ENCODE data around the gene ZBTB20. TPM values are rescaled to one million over a fixed set of nuclear protein-coding genes. Genes with fewer than 3 reads are reported as not detected.

Gene ZBTB20
- total RNA-seq, 1 donor from 2014 or later: 3.9 TPM

- Histone ChIP-seq H3K27me3 (ENCODE audit: control insufficient read depth, insufficient read depth, low read length) (no peaks in the 10 kb centered on the region), H3K36me3 (ENCODE audit: control insufficient read depth, insufficient read depth, low read length) (no peaks in the 10 kb centered on the region), H3K4me3 (ENCODE audit: low read depth, low read length) (no peak overlapping the region)
- FAIRE-seq (no peak), DNase-seq (ENCODE audit: low read depth) (no peak)
- TF ChIP-seq, protein P1, sequence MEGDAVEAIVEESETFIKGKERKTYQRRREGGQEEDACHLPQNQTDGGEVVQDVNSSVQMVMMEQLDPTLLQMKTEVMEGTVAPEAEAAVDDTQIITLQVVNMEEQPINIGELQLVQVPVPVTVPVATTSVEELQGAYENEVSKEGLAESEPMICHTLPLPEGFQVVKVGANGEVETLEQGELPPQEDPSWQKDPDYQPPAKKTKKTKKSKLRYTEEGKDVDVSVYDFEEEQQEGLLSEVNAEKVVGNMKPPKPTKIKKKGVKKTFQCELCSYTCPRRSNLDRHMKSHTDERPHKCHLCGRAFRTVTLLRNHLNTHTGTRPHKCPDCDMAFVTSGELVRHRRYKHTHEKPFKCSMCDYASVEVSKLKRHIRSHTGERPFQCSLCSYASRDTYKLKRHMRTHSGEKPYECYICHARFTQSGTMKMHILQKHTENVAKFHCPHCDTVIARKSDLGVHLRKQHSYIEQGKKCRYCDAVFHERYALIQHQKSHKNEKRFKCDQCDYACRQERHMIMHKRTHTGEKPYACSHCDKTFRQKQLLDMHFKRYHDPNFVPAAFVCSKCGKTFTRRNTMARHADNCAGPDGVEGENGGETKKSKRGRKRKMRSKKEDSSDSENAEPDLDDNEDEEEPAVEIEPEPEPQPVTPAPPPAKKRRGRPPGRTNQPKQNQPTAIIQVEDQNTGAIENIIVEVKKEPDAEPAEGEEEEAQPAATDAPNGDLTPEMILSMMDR (IDR thresholded peaks at IDR 0.05; ENCODE audit: insufficient read depth, low read length, severe bottlenecking): no peak
Measured at GRCh38 chr3:114958930-114959329, 188.2 kb downstream of the ZBTB20 start.

DNA sequence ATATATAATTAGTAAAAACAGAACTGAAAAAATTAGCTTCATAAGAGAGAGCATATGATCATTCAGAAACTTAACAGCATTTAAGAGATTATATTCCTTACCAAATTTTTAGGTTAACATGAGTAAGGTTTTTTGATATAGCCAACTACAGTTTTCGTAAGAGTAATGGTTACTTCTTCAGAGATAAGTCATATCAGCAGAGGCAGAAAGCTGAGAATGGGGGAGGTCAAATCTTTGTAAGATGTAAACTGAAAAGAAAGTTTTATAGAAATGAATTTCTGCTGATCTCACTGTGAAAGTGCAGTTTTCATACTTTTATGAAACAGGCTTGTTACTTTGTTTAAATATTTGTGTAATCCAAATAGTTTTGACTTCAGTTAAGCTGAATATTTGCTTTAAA lies 193.3 kb downstream of the ZBTB20 start:
- no peak for FAIRE-seq
- no peaks in the 10 kb centered on the region for H3K36me3 ChIP-seq (ENCODE audit: control insufficient read depth, insufficient read depth, low read length)
- TF ChIP-seq, protein P1 (IDR thresholded peaks at IDR 0.05; ENCODE audit: insufficient read depth, low read length, severe bottlenecking): no peak
- H3K4me3 ChIP-seq (ENCODE audit: low read depth, low read length): no peak overlapping the region
- DNase-seq (ENCODE audit: low read depth): no peak
- H3K27me3 ChIP-seq (ENCODE audit: control insufficient read depth, insufficient read depth, low read length): no peaks in the 10 kb centered on the region

DNA sequence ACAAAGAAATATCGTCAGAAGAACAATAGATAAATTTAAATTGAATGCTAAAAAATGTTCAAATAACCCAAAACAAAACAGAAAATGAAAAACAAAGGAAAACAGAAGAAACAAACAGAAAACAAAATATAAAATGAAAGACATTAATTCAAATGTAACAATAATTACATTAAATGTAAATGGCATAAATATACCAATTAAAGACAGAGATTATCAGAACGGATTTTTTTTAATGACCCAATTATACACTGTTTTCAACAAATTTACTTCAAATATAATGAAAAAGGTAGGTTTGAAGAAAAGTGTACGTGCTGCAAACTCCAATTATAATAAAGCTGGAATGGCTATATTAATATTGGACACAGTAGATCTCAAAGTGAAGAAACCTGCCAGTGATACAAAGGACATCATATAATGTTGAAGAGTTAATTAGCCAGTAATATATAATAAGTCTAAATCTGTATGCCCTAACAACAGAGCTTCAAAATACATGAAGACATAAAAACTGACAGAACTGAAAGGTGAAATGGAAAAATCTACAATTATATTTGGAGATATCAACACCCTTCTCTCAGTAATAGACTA lies 193.8 kb downstream of the ZBTB20 start:
- FAIRE-seq (no peak), DNase-seq (ENCODE audit: low read depth) (no peak)
- no peaks in the 10 kb centered on the region for H3K36me3 ChIP-seq (ENCODE audit: control insufficient read depth, insufficient read depth, low read length)
- H3K4me3 ChIP-seq (ENCODE audit: low read depth, low read length): no peak overlapping the region
- TF ChIP-seq, protein P1 (IDR thresholded peaks at IDR 0.05; ENCODE audit: insufficient read depth, low read length, severe bottlenecking): no peak
- H3K27me3 ChIP-seq (ENCODE audit: control insufficient read depth, insufficient read depth, low read length): no peaks in the 10 kb centered on the region

DNA sequence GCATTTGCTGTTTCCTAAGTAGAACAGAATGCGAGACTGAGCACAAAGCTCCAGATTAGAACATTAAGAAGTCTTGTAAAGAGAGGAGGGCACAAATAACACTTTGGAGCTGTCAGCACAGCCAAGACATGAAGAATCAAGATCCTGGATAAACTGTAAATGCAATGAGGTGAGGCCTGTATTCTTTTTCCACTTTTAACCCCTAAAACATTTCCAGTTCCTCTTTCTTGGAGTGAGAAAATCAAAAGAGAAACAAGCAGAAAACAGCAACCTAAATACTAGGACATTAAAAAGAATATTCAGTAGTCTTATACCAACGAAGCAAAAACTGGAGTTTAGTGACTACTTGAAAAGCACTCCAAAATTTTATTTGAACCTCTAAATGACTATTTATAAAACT lies 204.3 kb downstream of the ZBTB20 start:
- FAIRE-seq: no peak
- H3K4me3 ChIP-seq (ENCODE audit: low read depth, low read length): no peak overlapping the region
- TF ChIP-seq, protein P1 (IDR thresholded peaks at IDR 0.05; ENCODE audit: insufficient read depth, low read length, severe bottlenecking): no peak

DNA sequence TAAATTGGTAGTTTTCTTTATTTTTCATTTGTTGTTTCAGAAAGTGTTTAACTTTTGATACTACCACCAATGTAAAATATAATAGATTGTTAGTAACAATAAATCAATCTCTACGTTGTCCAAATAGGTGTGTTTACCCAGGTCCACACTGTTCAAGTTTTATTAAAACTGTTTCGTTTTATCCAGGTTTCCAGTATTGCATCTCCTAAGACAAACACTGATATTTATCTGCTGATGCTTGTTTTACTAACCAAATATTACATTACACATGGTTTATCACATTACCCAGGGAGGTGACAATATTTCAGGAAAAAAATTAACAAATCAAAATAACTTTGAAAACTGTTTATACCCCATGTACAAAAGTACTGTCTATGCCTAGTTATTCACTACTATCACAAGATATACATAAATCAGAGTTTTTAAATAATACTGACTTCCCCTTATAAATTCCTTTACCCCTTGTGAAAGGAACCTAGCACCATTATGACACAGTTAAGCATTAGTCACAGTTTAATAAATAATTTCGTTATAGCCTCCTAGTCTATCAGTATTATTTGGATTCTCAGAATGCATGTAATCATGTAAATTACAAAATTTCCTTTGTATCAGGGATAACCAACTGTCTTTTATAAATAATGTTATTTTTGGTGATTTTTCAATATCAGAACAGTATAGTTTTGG lies 205.3 kb downstream of the ZBTB20 start:
- no peak for FAIRE-seq

More for the DNA sequence above, 204.3 kb downstream of the ZBTB20 start:
- Histone ChIP-seq H3K27me3 (ENCODE audit: control insufficient read depth, insufficient read depth, low read length) (no peaks in the 10 kb centered on the region), H3K36me3 (ENCODE audit: control insufficient read depth, insufficient read depth, low read length) (no peaks in the 10 kb centered on the region)
- no peak for DNase-seq (ENCODE audit: low read depth)

More for the DNA sequence above, 205.3 kb downstream of the ZBTB20 start:
- TF ChIP-seq, protein P1 (IDR thresholded peaks at IDR 0.05; ENCODE audit: insufficient read depth, low read length, severe bottlenecking): no peak
- Histone ChIP-seq H3K27me3 (ENCODE audit: control insufficient read depth, insufficient read depth, low read length) (no peaks in the 10 kb centered on the region), H3K36me3 (ENCODE audit: control insufficient read depth, insufficient read depth, low read length) (no peaks in the 10 kb centered on the region), H3K4me3 (ENCODE audit: low read depth, low read length) (no peak overlapping the region)
- no peak for DNase-seq (ENCODE audit: low read depth)
